SW480 (cell line): ENCODE results near the gene SAMD10.

ENCODE experiments used
- DNase-seq: peaks from one replicate; pipeline ENCODE4 v3.0.0-alpha.2; 2016; ENCODE audit warnings: low spot score

The SAMD10 gene

DNA sequence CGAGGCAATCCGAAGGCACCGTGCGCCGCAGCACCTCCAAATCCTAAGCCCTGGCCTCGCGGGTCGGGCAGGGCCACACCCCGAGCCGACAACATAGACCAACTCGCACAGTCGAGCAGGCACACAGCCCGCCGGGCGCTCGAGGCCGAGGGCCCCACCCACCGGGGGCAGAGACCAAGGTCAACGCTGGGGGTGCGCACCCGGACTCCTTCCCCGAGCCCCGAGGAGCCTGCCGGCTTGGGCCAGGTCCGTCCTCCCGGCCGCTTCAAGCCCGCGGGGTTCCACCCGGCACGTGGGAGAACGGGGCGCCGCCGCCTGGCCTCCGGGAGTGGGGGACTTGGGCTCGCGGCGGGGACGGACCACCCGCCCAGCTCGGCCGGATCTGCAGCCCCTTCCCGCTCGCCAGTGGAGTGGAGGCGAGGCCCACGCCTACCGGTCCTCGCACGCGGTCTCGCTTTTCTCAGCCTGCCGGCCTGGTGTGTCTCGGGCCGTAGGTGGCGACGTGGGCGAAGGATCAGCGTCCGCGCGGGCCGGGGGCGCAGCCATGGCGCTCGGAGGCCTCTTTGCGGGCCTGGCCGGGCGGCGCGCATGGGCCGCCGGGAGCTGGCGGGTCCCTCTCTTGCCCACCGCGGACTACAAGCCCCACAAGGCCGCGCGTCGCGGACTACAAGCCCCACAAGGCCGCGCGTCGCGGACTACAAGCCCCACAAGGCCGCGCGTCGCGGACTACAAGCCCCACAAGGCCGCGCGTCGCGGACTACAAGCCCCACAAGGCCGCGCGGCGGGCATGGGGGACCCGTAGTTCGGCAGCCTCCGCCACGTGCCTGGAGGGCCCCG, 23.4 kb downstream of the SAMD10 start, which contains the start of gene UCKL1:
UCKL1 (minus strand) TSS at position 590 of the 837 bp plus-strand sequence; CDS start at position 546, 44 bp downstream.
- DNase-seq, result peak; percentile 92

DNA sequence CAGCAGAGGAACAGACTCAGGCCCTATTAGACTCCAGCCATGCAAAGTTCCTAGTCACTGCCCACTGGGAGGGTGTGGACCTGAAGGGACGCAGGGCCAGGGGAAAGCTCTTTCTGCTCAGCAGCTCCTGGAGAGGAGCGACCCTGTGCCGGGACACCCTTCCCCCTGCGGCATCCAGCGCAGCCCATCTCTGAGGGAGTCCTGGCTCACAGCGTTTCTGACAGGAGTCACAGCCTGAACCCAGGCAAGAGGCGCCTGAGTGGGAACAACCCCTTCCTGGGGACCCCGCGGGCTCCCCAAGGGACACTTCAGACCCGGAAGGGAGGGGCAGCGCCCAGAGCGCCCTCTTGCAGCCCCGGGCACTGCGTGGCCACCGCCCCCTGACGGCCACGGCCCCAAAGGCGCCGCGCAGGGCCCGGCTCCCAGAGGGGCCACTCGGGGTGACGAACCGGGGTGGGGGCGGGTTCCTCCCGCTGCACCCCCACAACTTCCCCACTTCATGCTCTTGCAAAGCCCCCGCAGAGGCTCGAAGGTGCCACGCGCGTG, 24.1 kb downstream of the SAMD10 start:
- DNase-seq, result peak; percentile 49

DNA sequence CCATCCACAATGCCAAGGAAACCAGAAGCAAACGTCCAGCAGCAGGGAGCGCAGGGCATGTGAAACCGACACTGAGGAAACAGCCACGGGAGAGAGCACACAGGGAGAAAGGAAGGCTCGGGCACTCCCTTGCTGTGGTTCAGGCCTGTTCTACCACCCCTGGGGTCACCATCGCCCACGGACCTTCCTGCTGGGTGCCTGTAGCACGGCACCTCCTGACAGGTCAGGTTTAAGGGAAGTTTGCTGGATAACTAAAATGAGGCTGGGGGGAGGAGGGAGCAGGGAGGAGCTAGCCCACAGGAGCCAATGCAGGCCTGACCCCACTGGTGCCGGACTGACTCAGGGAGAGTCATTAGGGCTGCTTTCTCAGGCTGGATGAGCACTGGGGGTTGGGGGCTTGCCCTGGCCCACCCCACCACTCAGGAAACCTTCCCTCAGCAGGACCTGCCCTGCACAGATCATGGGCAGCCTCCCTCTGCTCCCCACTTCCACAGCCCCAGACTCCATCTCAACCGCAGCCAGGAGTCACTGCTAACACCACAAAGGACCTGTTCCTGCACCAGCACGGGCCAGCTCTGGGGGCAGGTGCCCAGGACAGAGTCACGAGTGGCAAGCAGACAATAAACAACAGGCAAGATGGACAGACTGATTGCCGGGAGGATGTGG, 25.5 kb downstream of the SAMD10 start:
- no peak for DNase-seq

DNA sequence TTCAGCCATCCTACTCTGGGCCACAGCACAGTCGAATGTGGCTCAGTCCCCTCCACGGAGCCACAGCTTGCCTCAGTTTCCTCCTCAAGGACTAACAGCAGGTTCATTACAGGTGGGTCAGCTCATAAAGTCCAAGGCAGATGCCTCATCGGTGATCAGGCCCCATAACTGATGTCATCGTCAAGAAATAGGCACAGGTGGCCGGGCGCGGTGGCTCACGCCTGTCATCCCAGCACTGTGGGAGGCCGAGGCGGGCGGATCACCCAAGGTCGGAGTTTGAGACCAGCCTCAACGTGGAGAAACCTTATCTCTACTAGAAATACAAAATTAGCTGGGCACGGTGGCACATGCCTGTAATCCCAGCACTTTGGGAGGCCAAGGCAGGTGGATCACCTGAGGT, 26.7 kb downstream of the SAMD10 start:
- no peak for DNase-seq

- no peak for DNase-seq
These were observed 27.3 kb downstream of the SAMD10 start for GRCh38 chr20:63952210-63952535.

- no peak for DNase-seq
These were observed 27.8 kb downstream of the SAMD10 start for GRCh38 chr20:63951398-63952209.

GRCh38 chr20:63950701-63951397, 28.6 kb downstream of the SAMD10 start:
- DNase-seq, result no peak

DNA sequence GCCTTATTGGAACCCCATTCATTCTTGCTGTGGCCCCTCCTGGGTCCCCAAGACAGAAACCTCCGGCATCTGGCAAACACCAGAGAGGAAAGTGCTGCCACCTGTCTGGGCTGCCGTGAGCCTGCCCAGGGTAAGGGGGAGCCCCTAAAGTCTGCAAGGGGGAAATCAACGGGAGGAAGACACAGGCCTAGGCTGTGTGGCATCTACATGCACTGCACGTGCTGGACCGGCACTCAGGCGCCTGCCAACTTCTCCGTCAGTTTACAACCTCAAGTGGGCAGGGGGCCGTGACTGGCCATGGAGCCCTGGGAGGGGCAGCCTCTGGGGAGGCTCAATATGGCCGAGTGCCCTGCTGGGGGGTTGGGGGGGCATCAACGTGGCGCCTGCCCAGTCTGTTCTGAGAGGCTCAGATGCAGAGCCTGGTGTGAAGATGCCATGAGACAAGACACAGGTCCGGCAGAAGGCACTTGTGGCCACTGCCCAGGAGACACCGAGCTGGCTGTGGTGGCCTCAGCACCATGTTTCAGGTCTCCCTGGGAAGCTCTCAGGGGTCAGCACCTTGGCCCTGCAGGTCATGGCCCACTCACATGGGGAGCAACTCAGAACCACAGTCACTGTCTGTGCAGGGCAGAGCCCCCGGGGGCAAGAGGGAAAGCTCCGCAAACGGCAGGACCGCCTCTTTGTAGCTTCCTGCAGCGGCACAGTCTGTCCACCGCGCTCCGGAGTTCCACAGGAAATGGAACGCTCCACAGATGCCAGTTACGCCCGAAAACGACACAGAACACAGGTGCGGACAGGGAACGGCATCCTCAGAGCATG, 31.6 kb downstream of the SAMD10 start:
- DNase-seq, result no peak

- no peak for DNase-seq
These were observed 32.3 kb downstream of the SAMD10 start for GRCh38 chr20:63946986-63947637.

DNA sequence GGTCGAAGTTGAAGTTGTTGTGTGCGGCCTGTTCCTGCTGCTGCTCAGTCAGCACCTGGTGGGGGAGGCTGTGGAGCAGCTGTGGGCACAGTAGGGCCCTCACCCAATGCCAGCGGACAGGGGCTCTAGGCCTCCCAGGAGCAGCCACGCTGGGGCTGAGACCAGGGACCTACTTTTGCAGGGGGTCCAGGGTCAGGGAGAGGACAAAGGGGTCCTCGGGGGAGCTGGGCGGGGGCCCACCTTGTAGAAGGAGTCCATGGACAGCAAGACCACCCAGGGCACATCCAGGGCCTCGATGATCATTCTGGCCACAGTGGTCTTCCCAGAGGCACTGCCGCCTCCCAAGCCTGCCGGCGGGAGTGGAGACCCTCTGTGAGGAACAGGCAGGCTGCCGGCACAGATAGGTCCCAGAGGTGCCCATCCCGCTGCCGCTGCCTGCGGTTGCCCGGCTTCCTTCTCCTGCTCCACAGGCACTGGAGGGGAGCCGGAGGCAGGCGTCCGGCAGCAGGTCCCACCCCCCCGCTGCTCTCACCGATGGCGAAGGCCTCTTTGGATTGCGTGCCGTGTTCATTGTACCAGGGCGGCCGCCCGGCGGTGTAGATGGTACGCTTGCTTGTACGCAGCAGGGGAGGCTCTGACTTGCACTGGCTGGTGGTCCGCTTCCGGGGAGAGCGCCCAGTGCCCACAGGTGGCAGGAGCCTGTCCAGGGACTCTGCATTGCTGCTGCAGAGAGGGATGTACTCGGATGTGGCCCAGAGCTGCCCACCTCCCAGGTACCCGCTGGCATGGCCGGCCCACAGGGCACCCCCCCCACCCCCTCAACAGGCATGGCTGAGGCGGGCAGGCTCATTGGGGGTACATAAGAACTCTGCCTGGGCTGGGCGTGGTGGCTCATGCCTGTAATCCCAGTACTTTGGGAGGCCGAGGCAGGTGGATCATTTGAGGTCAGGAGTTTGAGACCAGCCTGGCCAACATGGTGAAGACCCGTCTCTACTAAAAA, 33.2 kb downstream of the SAMD10 start:
- DNase-seq, result no peak

GRCh38 chr20:63945031-63945658, 34.3 kb downstream of the SAMD10 start:
- DNase-seq, result no peak

DNA sequence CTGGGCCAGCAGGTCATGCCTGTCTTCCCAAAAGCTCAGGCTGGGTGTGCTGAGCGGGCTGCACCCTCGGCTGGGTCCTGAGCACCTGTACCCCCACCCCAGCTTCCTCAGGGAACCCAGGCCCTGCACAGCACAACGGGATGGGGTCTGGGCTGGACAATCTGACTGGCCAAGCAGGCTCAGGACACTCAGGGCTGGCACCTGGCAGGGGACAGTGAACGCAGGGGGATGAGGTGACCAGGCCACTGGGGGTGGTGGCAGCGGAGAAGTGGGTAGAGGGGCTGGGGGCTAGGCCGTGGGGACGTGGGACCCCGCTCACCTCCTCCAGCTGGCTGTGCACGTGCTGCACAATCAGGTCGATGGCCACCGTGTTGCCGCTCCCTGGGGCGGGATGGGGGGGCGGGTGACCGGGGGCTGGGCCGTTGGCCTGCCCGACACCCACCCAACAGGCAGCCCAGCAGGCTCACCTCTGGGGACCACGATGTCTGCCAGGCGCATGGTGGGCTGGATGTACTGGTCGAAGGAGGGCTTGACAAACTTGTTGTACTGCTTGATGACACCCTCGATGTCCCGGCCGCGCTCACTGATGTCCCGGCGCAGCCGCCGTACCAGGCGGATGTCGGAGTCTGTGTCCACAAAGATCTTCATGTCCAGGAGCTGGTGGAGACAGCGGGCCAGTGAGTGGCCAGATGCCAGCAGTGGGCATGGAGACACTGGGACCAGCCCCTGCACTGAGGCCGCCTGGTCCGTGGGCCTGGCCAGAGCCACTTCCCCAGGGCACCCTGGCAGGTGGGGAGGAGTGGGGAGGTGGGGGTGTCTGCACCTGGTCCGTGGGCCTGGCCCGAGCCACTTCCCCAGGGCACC, 35.1 kb downstream of the SAMD10 start:
- no peak for DNase-seq

GRCh38 chr20:63943808-63944077, 35.7 kb downstream of the SAMD10 start:
- no peak for DNase-seq

DNA sequence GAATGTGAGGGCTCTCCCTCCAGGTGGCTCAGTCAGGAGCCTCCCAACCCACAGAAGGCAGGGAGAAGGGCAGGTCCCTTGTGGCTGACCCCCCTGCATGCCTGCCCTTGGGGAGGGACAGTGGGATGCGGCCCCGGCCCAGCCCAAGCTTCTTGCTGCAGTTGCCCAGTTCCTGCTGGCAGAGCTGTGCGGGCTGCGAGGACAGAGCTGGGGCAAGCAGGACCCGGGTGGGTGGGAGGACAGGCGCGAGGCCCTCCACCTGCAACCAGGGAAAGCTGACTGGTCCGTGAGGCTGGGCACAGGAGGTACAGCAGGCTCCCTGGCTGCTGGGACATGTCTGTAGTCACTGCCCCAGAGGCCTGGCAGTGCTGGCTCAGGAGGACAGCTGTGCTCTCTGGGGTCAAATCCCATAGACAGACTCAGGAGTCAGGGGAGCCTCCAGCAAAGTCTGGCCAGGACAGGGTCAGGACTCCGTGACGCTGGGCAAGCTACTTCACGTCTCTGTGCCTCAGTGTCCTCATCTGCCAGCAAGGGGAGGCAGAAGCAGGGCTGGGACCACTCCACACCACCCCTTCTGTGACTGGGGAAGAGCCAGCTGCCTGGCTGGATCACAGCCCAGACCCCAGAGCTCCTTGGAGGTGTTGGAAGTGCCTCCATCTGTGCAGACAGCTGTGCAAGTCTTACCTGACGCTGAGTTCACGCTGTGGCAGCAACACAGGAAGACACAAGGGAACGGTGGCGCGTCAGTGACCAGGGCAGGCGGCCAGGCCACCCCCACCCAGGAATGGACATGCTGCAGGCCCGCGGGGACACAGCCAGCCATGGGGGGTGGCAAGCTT, 36.3 kb downstream of the SAMD10 start:
- no peak for DNase-seq

DNA sequence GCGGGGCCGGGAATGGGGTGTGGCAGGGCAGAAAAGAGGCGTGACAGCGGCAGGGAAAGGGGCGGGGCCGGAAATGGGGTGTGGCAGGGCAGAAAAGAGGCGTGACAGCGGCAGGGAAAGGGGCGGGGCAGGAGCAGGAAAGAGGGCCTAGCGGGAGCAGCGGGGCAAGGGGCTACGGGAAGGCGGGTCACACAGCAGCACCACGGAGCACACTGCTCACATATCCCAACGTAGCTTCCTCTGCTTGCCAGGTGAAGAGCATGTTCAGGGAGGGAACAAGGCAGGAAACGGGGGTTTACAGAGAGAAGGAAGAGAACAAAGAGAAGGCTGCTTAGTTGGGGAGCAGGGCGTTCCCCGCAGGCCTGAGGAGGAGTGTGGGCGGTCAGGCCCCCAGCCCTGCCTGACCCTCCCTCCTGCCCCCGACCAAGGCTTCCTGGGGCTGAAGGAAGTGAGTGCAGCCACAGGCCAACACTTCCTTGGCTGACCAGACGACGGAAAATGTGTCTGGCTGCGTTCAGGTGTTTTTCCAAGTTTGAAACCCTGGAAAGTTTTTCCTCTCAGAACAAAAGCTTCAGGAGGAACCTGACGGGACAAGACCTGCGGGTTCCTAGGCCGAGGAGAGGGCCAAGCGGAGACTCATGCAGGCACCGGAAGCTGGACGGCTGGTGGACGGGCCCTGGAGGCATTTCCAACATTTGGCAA, 37.0 kb downstream of the SAMD10 start:
- peak; percentile 75 for DNase-seq
